Measurements from ENCODE around the gene C3orf33.

Gene C3orf33

DNA sequence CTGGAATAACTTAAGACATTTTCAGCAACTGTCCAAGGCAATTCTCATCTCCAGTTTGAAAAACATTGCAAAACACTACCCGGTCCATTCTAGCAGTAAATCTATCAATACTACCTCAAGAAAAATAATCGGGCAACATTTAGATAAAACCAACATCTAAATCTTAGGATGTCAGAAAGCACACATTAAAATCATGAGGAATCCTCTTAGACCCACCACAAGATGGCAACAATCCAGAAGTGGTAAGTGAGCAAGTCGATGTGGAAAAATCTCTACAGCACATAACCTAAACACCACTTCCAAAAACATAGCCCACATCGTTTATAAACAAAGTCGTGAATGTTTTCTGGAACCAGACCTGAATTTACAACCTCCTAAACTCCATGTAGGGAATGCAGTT, 66.9 kb downstream of the C3orf33 start:
- TF ChIP-seq, protein P1, sequence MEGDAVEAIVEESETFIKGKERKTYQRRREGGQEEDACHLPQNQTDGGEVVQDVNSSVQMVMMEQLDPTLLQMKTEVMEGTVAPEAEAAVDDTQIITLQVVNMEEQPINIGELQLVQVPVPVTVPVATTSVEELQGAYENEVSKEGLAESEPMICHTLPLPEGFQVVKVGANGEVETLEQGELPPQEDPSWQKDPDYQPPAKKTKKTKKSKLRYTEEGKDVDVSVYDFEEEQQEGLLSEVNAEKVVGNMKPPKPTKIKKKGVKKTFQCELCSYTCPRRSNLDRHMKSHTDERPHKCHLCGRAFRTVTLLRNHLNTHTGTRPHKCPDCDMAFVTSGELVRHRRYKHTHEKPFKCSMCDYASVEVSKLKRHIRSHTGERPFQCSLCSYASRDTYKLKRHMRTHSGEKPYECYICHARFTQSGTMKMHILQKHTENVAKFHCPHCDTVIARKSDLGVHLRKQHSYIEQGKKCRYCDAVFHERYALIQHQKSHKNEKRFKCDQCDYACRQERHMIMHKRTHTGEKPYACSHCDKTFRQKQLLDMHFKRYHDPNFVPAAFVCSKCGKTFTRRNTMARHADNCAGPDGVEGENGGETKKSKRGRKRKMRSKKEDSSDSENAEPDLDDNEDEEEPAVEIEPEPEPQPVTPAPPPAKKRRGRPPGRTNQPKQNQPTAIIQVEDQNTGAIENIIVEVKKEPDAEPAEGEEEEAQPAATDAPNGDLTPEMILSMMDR (IDR thresholded peaks at IDR 0.05; ENCODE audit: borderline replicate concordance, insufficient read depth, low read depth, low read length): no peak
- H3K4me3 ChIP-seq (ENCODE audit: low read depth, low read length): no peak overlapping the region

- TF ChIP-seq, protein P1 (IDR thresholded peaks at IDR 0.05; ENCODE audit: borderline replicate concordance, insufficient read depth, low read depth, low read length): no peak
Measured at GRCh38 chr3:155738580-155739076, 67.5 kb downstream of the C3orf33 start.

GRCh38 chr3:155737844-155738460, 68.1 kb downstream of the C3orf33 start:
- TF ChIP-seq, protein P1 (IDR thresholded peaks at IDR 0.05; ENCODE audit: borderline replicate concordance, insufficient read depth, low read depth, low read length): no peak
- no peak overlapping the region for H3K4me3 ChIP-seq (ENCODE audit: low read depth, low read length)

More at GRCh38 chr3:155738580-155739076, 67.5 kb downstream of the C3orf33 start:
- no peak overlapping the region for H3K4me3 ChIP-seq (ENCODE audit: low read depth, low read length)

GRCh38 chr3:155736381-155736780, 69.7 kb downstream of the C3orf33 start:
- TF ChIP-seq, protein P1 (IDR thresholded peaks at IDR 0.05; ENCODE audit: borderline replicate concordance, insufficient read depth, low read depth, low read length): no peak
- H3K4me3 ChIP-seq (ENCODE audit: low read depth, low read length): no peak overlapping the region

DNA sequence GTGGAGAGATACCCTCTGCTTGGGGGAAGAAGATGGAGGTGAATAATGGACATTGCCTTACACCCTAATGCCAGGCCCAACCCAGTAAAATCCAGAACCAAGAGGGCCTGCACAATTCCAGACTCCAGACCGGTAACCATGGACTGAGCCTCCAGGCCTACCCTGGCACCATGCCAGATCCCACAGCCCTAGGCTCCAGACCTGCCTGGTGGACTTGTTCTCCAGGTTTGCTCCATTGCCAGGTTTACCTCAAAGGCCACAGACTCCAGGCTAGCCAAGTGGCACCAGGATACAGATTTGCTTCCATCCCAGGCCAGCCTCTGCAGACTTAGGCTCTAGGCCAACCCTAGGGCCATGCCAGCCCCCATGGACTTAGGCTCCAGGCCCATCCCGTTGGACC, 75.2 kb downstream of the C3orf33 start:
- TF ChIP-seq, protein P1 (IDR thresholded peaks at IDR 0.05; ENCODE audit: borderline replicate concordance, insufficient read depth, low read depth, low read length): no peak
- H3K4me3 ChIP-seq (ENCODE audit: low read depth, low read length): no peak overlapping the region

DNA sequence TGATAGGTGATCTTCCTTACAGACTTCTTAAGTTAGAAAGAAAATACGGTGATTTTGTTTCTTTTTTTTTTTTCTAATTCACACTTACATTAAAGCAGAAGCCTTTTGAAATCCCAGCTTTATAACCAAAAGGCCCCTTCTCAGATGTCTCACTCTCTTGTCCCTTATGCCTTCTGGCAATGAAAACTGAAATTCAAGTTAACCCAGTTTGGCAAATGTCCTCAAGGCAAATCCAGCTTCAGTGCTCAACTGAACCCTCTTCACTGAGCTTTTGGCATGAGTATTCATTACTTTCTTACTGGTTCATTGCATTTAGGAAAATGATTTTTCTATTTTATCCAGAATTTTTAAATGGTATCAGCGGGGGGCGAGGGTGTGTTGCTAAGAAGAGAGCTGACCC, 78.2 kb downstream of the C3orf33 start:
- TF ChIP-seq, protein P1 (IDR thresholded peaks at IDR 0.05; ENCODE audit: borderline replicate concordance, insufficient read depth, low read depth, low read length): no peak
- no peak overlapping the region for H3K4me3 ChIP-seq (ENCODE audit: low read depth, low read length)

DNA sequence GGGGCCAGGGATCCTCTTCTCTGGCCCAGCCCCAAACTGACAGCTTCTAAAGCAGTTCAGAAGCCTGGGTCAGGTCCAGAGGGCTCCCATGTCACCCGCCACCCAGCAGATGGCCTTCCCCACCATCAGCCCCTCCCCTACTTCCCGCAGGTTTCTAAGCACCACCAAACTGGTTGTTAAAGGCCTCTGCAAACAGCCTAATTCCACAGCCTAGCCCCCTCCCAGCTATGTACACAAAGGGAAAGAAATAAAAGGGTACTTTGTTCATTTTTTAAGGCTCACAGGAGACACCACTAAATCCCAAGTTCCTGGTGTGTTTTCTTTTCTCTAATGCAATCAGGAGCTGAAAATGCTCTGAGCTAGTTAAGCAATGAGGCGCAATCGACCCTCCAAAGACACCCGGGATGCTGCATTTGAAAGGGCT, 91.8 kb downstream of the C3orf33 start:
- no peak overlapping the region for H3K4me3 ChIP-seq (ENCODE audit: low read depth, low read length)
- TF ChIP-seq, protein P1 (IDR thresholded peaks at IDR 0.05; ENCODE audit: borderline replicate concordance, insufficient read depth, low read depth, low read length): no peak

All from GM12875 (cell line).